OCI-LY1 (cell line): ENCODE results near the gene RILPL2.

Experiments
- CTCF ChIP-seq: fragments of 200-600 bp; sonication (generic), shearing (Covaris generic); IDR thresholded peaks from 2 replicates; pipeline ENCODE4 v1.5.1; 2017; ENCODE audit warnings: mild to moderate bottlenecking, antibody characterized with exemption, low read length, moderate library complexity, mixed read lengths
- EZH2 ChIP-seq: fragments of 200-600 bp; sonication (generic), shearing (Covaris generic); IDR thresholded peaks from 2 replicates; pipeline ENCODE4 v1.8.0; 2017; ENCODE audit warnings: borderline replicate concordance, mixed run types, mild to moderate bottlenecking, antibody characterized with exemption, low read length, moderate library complexity, mixed read lengths

- TF ChIP-seq CTCF (no peak), EZH2 (no peak)
Measured at GRCh38 chr12:123404581-123404980, 31.9 kb downstream of the RILPL2 start.
